Fibroblast of peridontal ligament (primary cell): ENCODE measurements around the gene CCL25.
"Not testable (repeated sequence)": the region's sequence is repeated elsewhere in the genome, so short reads cannot be mapped to it uniquely, and the experiment has no call there.

ENCODE experiments used
- DNase-seq: peaks from one replicate; pipeline ENCODE4 v3.0.0-alpha.2; 2010; ENCODE audit errors: extremely low read depth

Gene CCL25, protein sequence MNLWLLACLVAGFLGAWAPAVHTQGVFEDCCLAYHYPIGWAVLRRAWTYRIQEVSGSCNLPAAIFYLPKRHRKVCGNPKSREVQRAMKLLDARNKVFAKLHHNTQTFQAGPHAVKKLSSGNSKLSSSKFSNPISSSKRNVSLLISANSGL

GRCh38 chr19:8052464-8052859 lies at the start of gene CCL25:
CCL25 (plus strand) TSS chr19:8052760; CDS start chr19:8053050, 290 bp downstream.
- DNase-seq = no peak

GRCh38 chr19:8004001-8004400 lies 48.6 kb upstream of the CCL25 start:
- no peak for DNase-seq

DNA sequence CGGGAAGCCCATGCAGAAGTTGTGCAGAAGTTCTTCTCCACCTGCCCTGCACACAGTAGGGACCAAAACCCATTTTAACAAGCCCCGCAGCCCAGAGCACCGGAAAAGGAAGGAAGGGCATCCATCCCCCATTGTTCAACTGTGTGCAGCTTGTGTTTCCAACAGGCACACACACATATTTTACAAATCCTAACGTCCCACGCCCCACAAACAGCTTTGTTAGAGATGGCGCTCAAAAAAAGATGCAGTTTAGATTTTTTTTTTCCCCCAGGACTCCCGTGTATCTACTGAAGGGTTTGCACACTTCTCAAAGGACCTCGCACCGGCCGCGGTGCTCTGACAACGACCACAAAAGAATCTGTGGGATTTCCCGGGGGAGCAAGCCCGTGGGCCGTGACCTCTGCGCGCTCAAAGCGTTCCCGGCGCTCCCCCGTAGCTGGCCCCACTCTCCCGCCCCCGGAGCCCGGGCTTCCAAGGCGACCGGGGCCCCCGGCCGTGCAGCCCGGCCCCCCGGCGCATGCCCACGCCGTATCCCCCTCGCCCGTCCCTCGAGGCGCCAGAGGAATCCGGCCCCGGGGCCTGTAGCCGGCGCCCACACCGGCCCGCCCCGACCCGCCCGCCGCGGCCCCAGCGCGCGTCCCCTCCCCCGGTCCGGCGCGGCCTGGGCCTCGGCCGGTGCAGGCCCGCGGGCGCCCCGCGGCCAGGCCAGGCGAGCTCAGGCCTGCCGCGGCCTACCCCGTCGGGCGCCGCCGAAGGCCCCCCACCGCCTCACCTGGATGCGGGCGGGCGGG lies 47.6 kb upstream of the CCL25 start:
- DNase-seq = peak; percentile 20

GRCh38 chr19:8005534-8006256 lies 46.9 kb upstream of the CCL25 start, which contains the start of gene ELAVL1:
ELAVL1 (minus strand) TSS chr19:8005641; CDS start chr19:7991815, 13,826 bp downstream.
- peak; percentile 79 for DNase-seq

DNA sequence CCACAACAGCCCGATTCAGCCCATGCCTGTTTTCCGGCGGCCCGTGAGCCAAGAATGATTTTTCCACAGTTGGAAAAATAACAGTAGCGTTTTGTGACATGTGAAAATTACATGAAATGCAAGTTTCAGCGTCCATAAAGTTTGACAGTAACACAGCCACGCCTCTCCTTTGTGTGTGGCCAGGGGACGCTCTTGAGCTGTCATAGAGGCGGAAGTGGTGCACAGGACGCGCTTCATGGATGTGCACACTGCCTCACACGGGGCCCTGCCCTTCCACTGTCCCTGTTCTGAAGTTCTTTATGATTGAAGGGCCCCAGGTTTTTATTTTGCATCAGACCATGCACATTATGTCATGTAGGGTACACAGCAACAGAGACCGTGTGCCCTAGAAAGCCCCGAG lies 34.8 kb upstream of the CCL25 start:
- no peak for DNase-seq

DNA sequence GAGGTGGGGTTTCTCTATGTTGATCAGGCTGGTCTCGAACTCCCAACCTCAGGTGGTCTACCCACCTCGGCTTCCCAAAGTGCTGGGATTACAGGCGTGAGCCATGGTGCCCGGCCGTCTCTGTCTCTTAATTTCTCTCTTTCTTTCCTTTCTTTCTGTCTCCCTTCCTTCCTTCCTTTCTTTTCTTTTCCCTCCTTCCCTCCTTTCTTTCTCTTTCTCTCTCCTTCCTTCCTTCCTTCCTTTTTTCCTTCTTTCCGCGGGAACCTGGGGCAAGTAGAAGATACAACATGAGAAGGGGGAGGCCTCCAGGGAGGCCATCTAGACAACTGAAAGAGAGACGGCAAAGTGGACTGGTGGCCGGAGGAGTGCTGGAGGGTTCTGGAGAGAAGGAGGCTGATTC lies 31.9 kb upstream of the CCL25 start:
- DNase-seq = no peak

GRCh38 chr19:8021374-8021773 lies 31.2 kb upstream of the CCL25 start:
- no peak for DNase-seq

DNA sequence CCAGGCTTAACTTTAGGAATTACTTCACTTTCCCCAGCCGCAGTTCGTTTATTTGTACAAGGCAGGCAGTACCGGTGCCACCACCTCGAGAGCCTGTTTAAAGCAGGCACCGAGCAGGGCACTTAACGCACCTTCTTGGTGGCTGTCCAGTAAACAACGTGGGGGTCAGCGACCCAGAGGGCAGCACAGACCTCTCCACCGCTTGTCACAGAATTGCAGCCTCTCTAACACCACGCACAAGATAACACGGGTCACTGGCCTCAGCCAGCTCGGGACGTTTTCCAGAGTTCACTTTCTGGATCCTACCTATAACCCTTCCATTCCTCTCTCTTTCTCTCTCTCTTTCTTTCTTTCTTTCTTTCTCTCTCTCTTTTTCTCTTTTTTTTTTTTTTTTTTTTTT lies 30.3 kb upstream of the CCL25 start:
- DNase-seq = no peak

- peak; percentile 19 for DNase-seq
These were observed 29.2 kb upstream of the CCL25 start for GRCh38 chr19:8023371-8023770.

DNA sequence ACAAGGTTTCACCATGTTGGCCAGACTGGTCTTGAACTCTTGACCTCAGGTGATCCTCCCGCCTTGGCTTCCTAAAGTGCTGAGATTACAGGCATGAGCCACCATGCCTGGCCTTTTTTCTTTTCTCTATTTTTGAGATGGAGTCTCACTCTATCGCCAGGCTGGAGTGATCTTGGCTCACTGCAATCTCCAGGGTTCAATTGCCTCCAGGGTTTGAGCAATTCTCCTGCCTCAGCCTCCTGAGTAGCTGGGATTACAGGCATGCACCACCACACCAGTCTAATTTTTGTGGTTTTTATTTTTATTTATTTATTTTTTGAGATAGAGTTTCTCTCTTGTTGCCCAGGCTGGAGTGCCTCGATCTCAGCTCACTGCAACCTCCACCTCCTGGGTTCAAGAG lies 28.3 kb upstream of the CCL25 start:
- DNase-seq = not testable (repeated sequence)

GRCh38 chr19:8025316-8025715 lies 27.2 kb upstream of the CCL25 start:
- DNase-seq = no peak

GRCh38 chr19:8028951-8029491 lies 23.5 kb upstream of the CCL25 start:
- peak; percentile 19 for DNase-seq

DNA sequence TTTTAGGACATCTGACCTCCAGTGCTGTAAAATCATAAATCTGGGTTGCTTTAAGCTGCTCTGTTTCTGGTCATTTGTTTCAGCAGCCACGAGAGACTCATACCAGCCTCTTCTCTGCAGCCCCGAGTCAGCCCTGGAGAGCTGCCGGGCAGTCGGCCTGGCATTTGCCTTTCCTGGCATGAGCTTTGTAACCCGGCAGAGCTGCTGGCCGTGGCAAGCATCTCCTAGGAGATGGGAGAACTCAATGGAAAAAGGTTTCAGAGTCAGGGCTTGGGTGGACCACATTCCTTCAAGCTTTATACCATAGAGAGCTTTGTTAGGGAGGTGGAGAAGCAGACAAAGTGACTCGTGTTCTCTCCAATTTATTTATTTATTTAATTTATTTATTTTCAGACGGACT lies 21.6 kb upstream of the CCL25 start:
- peak; percentile 3 for DNase-seq

DNA sequence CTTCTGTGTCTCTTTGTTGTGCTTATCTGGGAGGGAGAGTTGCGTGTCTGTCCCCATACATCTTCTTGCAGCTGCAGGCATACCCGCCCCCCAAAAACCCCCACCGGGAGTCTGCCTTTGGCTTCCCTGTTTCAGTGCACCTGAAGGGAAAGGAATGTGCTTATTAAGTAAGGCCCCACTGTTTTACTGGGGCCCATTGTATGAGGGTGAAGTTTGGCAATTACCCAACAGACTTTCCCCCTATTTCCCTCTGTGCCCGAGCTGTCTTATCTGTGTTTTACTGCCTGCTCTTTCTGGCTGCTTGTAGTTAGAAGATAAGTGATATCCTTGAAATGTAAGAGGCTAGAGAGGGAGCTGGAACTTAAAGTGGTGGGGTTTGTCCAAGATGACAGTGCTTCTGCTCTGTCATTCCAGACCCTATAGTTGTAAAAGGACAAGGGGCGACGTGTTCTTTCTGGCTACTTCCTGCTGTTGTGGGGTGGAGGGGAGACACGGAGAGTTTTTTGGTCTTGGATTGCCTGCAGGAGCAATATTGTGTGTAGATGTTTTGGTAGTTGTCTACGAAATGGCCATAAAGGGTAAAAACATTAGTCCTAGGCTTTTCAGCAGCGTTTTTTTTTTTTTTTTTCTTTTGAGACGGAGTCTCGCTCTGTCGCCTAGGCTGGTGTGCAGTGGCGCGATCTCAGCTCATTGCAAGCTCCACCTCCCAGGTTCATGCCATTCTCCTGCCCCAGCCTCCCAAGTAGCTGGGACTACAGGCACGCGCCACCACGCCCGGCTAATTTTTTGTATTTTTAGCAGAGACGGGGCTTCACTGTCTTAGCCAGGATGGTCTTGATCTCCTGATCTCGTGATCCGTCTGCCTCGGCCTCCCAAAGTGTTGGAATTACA lies 19.0 kb upstream of the CCL25 start:
- DNase-seq = not testable (repeated sequence)

DNA sequence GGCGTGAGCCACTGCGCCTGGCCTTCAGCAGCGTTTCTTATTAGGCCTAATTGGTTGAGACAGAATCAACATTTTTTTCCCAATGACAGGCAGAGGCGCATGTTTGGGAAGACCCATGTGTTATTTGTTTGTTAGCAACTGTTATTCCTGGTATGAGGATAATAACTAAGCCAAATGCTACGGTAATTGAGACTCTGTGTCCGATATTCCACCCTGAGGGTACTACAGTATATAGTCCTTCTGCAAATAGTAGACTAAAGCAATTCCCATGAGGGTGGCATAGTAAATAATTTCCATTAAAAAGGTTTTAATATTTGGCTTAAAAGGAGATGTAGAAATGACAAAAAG lies 18.4 kb upstream of the CCL25 start:
- no peak for DNase-seq

- no peak for DNase-seq
These were observed 16.0 kb upstream of the CCL25 start for GRCh38 chr19:8036434-8037099.

- no peak for DNase-seq
These were observed 13.7 kb upstream of the CCL25 start for GRCh38 chr19:8038815-8039214.

DNA sequence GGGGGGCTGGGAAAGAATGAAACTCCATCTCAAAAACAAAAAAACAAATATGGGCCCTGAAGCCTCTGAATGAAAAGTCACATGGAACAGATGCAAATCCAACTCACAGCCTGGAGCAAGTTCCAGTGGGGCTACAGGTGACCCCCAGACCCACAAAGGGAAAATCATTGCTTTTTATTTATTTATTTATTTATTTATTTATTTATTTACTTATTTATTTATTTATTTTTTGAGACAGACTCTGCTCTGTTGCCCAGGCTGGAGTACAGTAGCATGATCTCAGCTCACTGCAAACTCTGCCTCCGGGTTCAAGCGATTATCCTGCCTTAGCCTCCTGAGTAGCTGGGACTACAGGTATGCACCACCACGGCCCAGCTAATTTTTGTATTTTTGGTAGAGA lies 13.3 kb upstream of the CCL25 start:
- no peak for DNase-seq

GRCh38 chr19:8041531-8041931 lies 11.0 kb upstream of the CCL25 start:
- no peak for DNase-seq

DNA sequence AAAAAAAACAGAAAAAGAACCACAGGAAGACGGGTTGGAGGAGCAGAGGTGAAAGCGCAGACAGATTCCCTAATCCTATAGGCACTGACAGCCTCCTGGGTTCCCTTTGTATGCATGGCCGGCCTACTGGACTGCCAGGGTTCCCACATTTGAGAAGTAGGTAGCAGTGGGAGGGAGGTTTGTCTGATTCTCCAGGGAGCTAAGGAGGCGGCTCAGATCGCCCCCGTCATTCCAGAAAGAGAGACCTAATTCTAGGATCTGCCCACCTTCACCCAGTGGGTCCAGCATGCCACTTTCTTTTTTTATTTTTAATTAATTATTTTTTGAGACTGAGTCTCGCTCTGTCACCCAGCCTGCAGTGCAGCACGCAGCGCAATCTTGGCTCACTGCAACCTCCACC lies 9.7 kb upstream of the CCL25 start:
- no peak for DNase-seq

DNA sequence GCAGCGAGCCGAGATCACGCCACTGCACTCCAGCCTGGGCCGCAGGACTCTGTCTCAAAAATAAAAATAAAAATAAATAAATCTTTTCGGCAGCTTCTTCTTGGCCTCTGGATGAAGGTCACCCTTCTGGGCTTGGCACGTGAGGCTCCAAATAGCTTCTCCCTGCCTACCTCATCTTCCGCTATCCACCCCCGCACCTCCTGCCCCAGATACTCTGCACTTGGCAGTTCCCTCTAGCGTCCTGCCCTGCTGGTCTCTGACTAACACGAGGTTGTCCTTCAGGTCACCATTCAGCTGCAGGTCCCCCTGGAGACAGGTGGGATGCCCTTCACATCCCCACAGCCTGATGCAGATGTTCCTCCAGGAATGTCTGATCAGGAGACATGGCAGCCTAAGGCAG lies 8.5 kb upstream of the CCL25 start:
- DNase-seq = no peak
